HG02970 (cell line): ENCODE results near the gene MN1.

ENCODE experiments used
- ATAC-seq: cut with Tn5 transposase; IDR thresholded peaks from one replicate; pipeline ENCODE4 v1.9.1; 2021; ENCODE audit warnings: mild to moderate bottlenecking, moderate library complexity, moderate number of reproducible peaks; ENCODE audit not compliant: unreplicated experiment, low FRiP score

The MN1 gene

GRCh38 chr22:27786291-27786932 is 15.1 kb downstream of the MN1 start:
- ATAC-seq, result no peak

- no peak for ATAC-seq
These were observed 15.7 kb downstream of the MN1 start for GRCh38 chr22:27785831-27786230.

- no peak for ATAC-seq
These were observed 17.5 kb downstream of the MN1 start for GRCh38 chr22:27784120-27784475.

- ATAC-seq, result no peak
These were observed 18.0 kb downstream of the MN1 start for GRCh38 chr22:27783436-27784119.

GRCh38 chr22:27782088-27782487 is 19.5 kb downstream of the MN1 start:
- no peak for ATAC-seq

- ATAC-seq, result no peak
These were observed 21.4 kb downstream of the MN1 start for GRCh38 chr22:27780161-27780575.

GRCh38 chr22:27779643-27780042 is 21.9 kb downstream of the MN1 start:
- ATAC-seq, result no peak

- no peak for ATAC-seq
These were observed 23.1 kb downstream of the MN1 start for GRCh38 chr22:27778294-27779090.

- no peak for ATAC-seq
These were observed 24.4 kb downstream of the MN1 start for GRCh38 chr22:27777128-27777527.

GRCh38 chr22:27776650-27776958 is 25.0 kb downstream of the MN1 start:
- ATAC-seq, result no peak

GRCh38 chr22:27775758-27776649 is 25.6 kb downstream of the MN1 start:
- ATAC-seq, result no peak

- no peak for ATAC-seq
These were observed 26.4 kb downstream of the MN1 start for GRCh38 chr22:27775087-27775698.

GRCh38 chr22:27774200-27774599 is 27.4 kb downstream of the MN1 start:
- no peak for ATAC-seq

GRCh38 chr22:27772984-27773498 is 28.5 kb downstream of the MN1 start:
- ATAC-seq, result no peak

- no peak for ATAC-seq
These were observed 29.2 kb downstream of the MN1 start for GRCh38 chr22:27772081-27772983.

- ATAC-seq, result no peak
These were observed 29.9 kb downstream of the MN1 start for GRCh38 chr22:27771637-27772036.

GRCh38 chr22:27769012-27769411 is 32.5 kb downstream of the MN1 start:
- ATAC-seq, result no peak

- no peak for ATAC-seq
These were observed 33.4 kb downstream of the MN1 start for GRCh38 chr22:27768027-27768653.

- ATAC-seq, result no peak
These were observed 34.9 kb downstream of the MN1 start for GRCh38 chr22:27766679-27767078.
